GM12892 (cell line): ENCODE results near the gene TGIF1.

Experiments
- POLR2A ChIP-seq: IDR thresholded peaks from 2 replicates; pipeline ENCODE4 v1.6.1; 2011; ENCODE audit warnings: low read depth, low read length, control low read depth
- POLR2AphosphoS5 ChIP-seq: IDR thresholded peaks from 2 replicates; pipeline ENCODE4 v1.6.1; 2011; ENCODE audit warnings: low read depth, low read length, control low read depth
- TAF1 ChIP-seq: IDR thresholded peaks from 2 replicates; pipeline ENCODE4 v1.6.1; 2011; ENCODE audit warnings: low read depth, mild to moderate bottlenecking, control low read depth, low read length, borderline replicate concordance

DNA sequence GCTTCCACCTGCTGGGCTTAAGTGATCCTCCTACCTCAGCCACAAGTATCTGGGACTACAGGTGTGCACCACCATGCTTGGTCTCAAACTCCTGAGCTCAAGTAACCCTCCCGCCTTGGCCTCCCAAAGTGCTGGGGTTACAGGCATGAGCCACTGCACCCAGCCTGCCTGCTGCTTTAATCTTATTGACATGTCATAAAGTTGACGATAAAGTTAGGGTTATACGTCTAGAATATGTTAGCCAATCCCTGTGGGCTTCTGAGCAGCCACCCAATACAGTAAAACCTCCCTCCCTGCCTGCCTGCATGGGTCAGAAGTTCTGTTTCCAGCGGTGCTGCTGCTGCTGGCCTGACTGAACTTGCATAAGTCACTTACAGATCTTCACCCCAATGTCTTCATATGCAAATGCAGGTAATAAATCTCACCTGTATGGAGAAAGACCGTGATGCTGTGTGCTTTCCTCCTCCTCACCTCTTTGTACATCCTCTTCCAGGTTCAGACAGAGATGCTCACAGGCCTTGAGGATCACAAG is 30.1 kb downstream of the TGIF1 start:
- TF ChIP-seq TAF1 (no peak), POLR2A (no peak), POLR2AphosphoS5 (no peak)
